Upper lobe of right lung (tissue), 1 donor: ENCODE measurements around the gene ELN. TPM values are rescaled to one million over a fixed set of nuclear protein-coding genes. Genes with fewer than 3 reads are reported as not detected.
"Not testable (repeated sequence)": the region's sequence is repeated elsewhere in the genome, so short reads cannot be mapped to it uniquely, and the experiment has no call there.

Source experiments
- ATAC-seq: fragments of 200-7000 bp; cut with Tn5 transposase; one replicate; pipeline ENCODE4 v1.9.1; 2020; ENCODE audit warnings: mild to moderate bottlenecking, moderate library complexity
- DNase-seq: peaks from one replicate; pipeline ENCODE4 v3.0.0-alpha.2; 2020
- H3K27ac ChIP-seq: fragments of 200-600 bp; one replicate; pipeline ENCODE4 v1.8.0; 2022
- H3K27me3 ChIP-seq: fragments of 200-600 bp; one replicate; pipeline ENCODE4 v1.8.0; 2022; ENCODE audit warnings: mild to moderate bottlenecking
- H3K36me3 ChIP-seq: fragments of 200-600 bp; one replicate; pipeline ENCODE4 v1.8.0; 2022
- H3K4me1 ChIP-seq: fragments of 200-600 bp; one replicate; pipeline ENCODE4 v1.8.0; 2022
- H3K4me3 ChIP-seq: fragments of 200-600 bp; one replicate; pipeline ENCODE4 v1.8.0; 2022; ENCODE audit warnings: mild to moderate bottlenecking
- H3K9me3 ChIP-seq: fragments of 200-600 bp; one replicate; pipeline ENCODE4 v1.8.0; 2022
- CTCF ChIP-seq: fragments of 200-600 bp; IDR thresholded peaks from one replicate; pipeline ENCODE4 v1.8.0; 2022; ENCODE audit warnings: antibody characterized with exemption
- intact Hi-C: fragments of 100-400 bp; cut with DNase I; formaldehyde crosslinking; loops from one replicate; pipeline ENCODE4 v1.11.0; 2022
- total RNA-seq: library from RNA; stranded (reverse); fragmentation: NEBNext Ultra II Directional; extraction: Animal tissue kit (Norgen Biotek cat#: 25700); gene quantifications from one replicate; pipeline ENCODE4 v1.2.1, GENCODE V29; 2021
- donor health status: DM: no; HTN: yes; CAD: no; lungs with severe emphysema.

The ELN gene
- total RNA-seq, 1 donor from 2014 or later = 231 TPM

- TF ChIP-seq CTCF = no peak
Observed at GRCh38 chr7:74040791-74041520, 13.0 kb downstream of the ELN start.

GRCh38 chr7:74042746-74043522 lies 15.0 kb downstream of the ELN start:
- H3K4me3 ChIP-seq = no peak overlapping the region
- H3K4me1 ChIP-seq = peaks cover 10% of the 10 kb centered on the region
- intact Hi-C loops = no loop called here
- no peaks in the 10 kb centered on the region for H3K9me3 ChIP-seq
- H3K27me3 ChIP-seq = no peaks in the 10 kb centered on the region
- ATAC-seq (peak; percentile 44), DNase-seq (no peak)
- H3K36me3 ChIP-seq = peaks cover 55% of the 10 kb centered on the region
- no peak overlapping the region for H3K27ac ChIP-seq
- no peak for TF ChIP-seq CTCF

More at GRCh38 chr7:74040791-74041520, 13.0 kb downstream of the ELN start:
- H3K4me1 ChIP-seq = peaks cover 15% of the 10 kb centered on the region
- H3K27ac ChIP-seq = peak overlapping the region; percentile 30
- H3K9me3 ChIP-seq = no peaks in the 10 kb centered on the region
- no peak for ATAC-seq
- no peak overlapping the region for H3K4me3 ChIP-seq
- no peaks in the 10 kb centered on the region for H3K27me3 ChIP-seq
- H3K36me3 ChIP-seq = peaks cover 54% of the 10 kb centered on the region
- intact Hi-C loops = no loop called here
- no peak for DNase-seq

- H3K4me3 ChIP-seq = no peak overlapping the region
- H3K4me1 ChIP-seq = peaks cover 9% of the 10 kb centered on the region
- DNase-seq (no peak), ATAC-seq (no peak)
- peaks cover 56% of the 10 kb centered on the region for H3K36me3 ChIP-seq
- intact Hi-C loops = no loop called here
- H3K27ac ChIP-seq = no peak overlapping the region
- no peaks in the 10 kb centered on the region for H3K27me3 ChIP-seq
- TF ChIP-seq CTCF = no peak
- H3K9me3 ChIP-seq = no peaks in the 10 kb centered on the region
Observed at GRCh38 chr7:74043523-74043951, 15.6 kb downstream of the ELN start.

- TF ChIP-seq CTCF = no peak
- intact Hi-C loops = no loop called here
- no peaks in the 10 kb centered on the region for H3K4me1 ChIP-seq
- no peak for ATAC-seq
- no peak for DNase-seq
- peaks cover 54% of the 10 kb centered on the region for H3K36me3 ChIP-seq
- no peak overlapping the region for H3K4me3 ChIP-seq
- H3K27ac ChIP-seq = no peak overlapping the region
- no peaks in the 10 kb centered on the region for H3K27me3 ChIP-seq
- H3K9me3 ChIP-seq = no peaks in the 10 kb centered on the region
Observed at GRCh38 chr7:74044366-74045350, 16.7 kb downstream of the ELN start.

DNA sequence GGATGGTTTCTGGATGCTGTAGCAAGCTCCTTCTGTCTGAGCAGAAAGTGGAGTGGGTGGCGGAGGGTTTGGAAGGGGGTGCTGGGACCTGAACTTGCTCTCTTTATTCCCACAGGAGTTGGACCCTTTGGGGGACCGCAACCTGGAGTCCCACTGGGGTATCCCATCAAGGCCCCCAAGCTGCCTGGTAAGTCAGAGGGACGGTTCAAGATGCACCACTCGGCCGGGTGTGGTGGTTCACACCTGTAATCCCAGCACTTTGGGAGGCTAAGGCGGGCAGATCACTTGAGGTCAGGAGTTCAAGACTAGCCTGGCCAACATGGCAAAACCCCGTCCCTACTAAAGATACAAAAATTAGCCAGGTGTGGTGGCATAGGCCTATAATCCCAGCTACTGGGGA lies 18.6 kb downstream of the ELN start:
- H3K4me1 ChIP-seq, H3K27me3 ChIP-seq, ATAC-seq, H3K4me3 ChIP-seq, DNase-seq, H3K27ac ChIP-seq, H3K9me3 ChIP-seq, intact Hi-C loops: not testable (repeated sequence)
- H3K36me3 ChIP-seq = peaks cover 59% of the 10 kb centered on the region
